ENCODE data around the gene GPR155.

GPR155 gene

GRCh38 chr2:174486563-174487107 is at the start of gene GPR155:
GPR155 (minus strand) TSS chr2:174487029; CDS start chr2:174481956, 5,073 bp downstream.
- peak; percentile 40 for DNase-seq (ENCODE audit: low spot score)
- in situ Hi-C loops (cut with MboI; ENCODE audit: low sequenced_read_pairs, unreplicated experiment): no loop called here
- TF ChIP-seq CTCF (IDR thresholded peaks at IDR 0.05; ENCODE audit: borderline replicate concordance, control extremely low read depth, extremely low read depth, insufficient read depth, missing control alignments): no peak

GRCh38 chr2:174535757-174536703 is 49.2 kb upstream of the GPR155 start:
- TF ChIP-seq CTCF (IDR thresholded peaks at IDR 0.05; ENCODE audit: borderline replicate concordance, control extremely low read depth, extremely low read depth, insufficient read depth, missing control alignments): no peak
- in situ Hi-C loops (cut with MboI; ENCODE audit: low sequenced_read_pairs, unreplicated experiment): no loop called here
- DNase-seq (ENCODE audit: low spot score): no peak

GRCh38 chr2:174535083-174535482 is 48.3 kb upstream of the GPR155 start:
- TF ChIP-seq CTCF (IDR thresholded peaks at IDR 0.05; ENCODE audit: borderline replicate concordance, control extremely low read depth, extremely low read depth, insufficient read depth, missing control alignments): no peak
- no peak for DNase-seq (ENCODE audit: low spot score)
- in situ Hi-C loops (cut with MboI; ENCODE audit: low sequenced_read_pairs, unreplicated experiment): no loop called here

GRCh38 chr2:174529916-174530315 is 43.1 kb upstream of the GPR155 start:
- no peak for TF ChIP-seq CTCF (IDR thresholded peaks at IDR 0.05; ENCODE audit: borderline replicate concordance, control extremely low read depth, extremely low read depth, insufficient read depth, missing control alignments)
- in situ Hi-C loops (cut with MboI; ENCODE audit: low sequenced_read_pairs, unreplicated experiment): loop anchor here (10.0 kb wide), 1 partner anchor 65 kb away; no protein-coding TSS in a partner anchor
- no peak for DNase-seq (ENCODE audit: low spot score)

- no peak for TF ChIP-seq CTCF (IDR thresholded peaks at IDR 0.05; ENCODE audit: borderline replicate concordance, control extremely low read depth, extremely low read depth, insufficient read depth, missing control alignments)
- DNase-seq (ENCODE audit: low spot score): no peak
- in situ Hi-C loops (cut with MboI; ENCODE audit: low sequenced_read_pairs, unreplicated experiment): loop anchor here (10.0 kb wide), 1 partner anchor 63 kb away; no protein-coding TSS in a partner anchor
Observed at GRCh38 chr2:174527959-174528358, 41.1 kb upstream of the GPR155 start.

- in situ Hi-C loops (cut with MboI; ENCODE audit: low sequenced_read_pairs, unreplicated experiment): loop anchor here (10.0 kb wide), 1 partner anchor 62 kb away; no protein-coding TSS in a partner anchor
- no peak for TF ChIP-seq CTCF (IDR thresholded peaks at IDR 0.05; ENCODE audit: borderline replicate concordance, control extremely low read depth, extremely low read depth, insufficient read depth, missing control alignments)
Observed at GRCh38 chr2:174527101-174527721, 40.4 kb upstream of the GPR155 start.

More at GRCh38 chr2:174527101-174527721, 40.4 kb upstream of the GPR155 start:
- DNase-seq (ENCODE audit: low spot score): no peak

All from GM13976 (cell line).